ENCODE measurements around the gene TGM3. TPM values are rescaled to one million over a fixed set of nuclear protein-coding genes. Genes with fewer than 3 reads are reported as not detected.

Gene TGM3
- total and polyA plus RNA-seq, 10 of the 15 experiments (the other 5 are each of a cell fraction or from before 2014, with no cell fraction given) = not detected

GRCh38 chr20:2385026-2385425 lies 89.2 kb downstream of the TGM3 start (continued):
- TF ChIP-seq CUX1 (IDR thresholded peaks at IDR 0.05; ENCODE audit: insufficient replicate concordance, low read depth, low read length) = no peak
- TF ChIP-seq ZNF687 (IDR thresholded peaks at IDR 0.05) = no peak
- TF ChIP-seq PBX3 (IDR thresholded peaks at IDR 0.05; ENCODE audit: insufficient replicate concordance, low read depth, low read length) = no peak
- TF ChIP-seq TCF7 (IDR thresholded peaks at IDR 0.05; ENCODE audit: borderline replicate concordance) = no peak
- no peak for TF ChIP-seq TBL1XR1 (IDR thresholded peaks at IDR 0.05; ENCODE audit: low read depth, low read length)
- no peak for TF ChIP-seq CREM (IDR thresholded peaks at IDR 0.05; ENCODE audit: low read depth)
- no peak for TF ChIP-seq SMC3 (IDR thresholded peaks at IDR 0.05; ENCODE audit: borderline replicate concordance, low read length)
- TF ChIP-seq NRF1 (conservative IDR thresholded peaks at IDR 0.05; ENCODE audit: low read depth, low read length) = no peak
- no peak for TF ChIP-seq ATF2 (IDR thresholded peaks at IDR 0.05; ENCODE audit: low read length)
- TF ChIP-seq ZNF24 (IDR thresholded peaks at IDR 0.05) = no peak

Data from GM12878 (cell line).